HepG2 (cell line): ENCODE results near the gene TCP11L1.

Experiments
- ATM ChIP-seq: fragments of 450-650 bp; IDR thresholded peaks from 2 replicates; pipeline ENCODE4 v1.7.1; 2017; ENCODE audit warnings: mild to moderate bottlenecking, borderline replicate concordance
- POLR2A ChIP-seq, 2 experiments: IDR thresholded peaks; 2 replicates each; pipeline ENCODE4 v1.6.1; 2011; ENCODE audit warnings: low read depth in 2 of 2, low read length in 2 of 2, mild to moderate bottlenecking in 1 of 2, moderate library complexity in 1 of 2; ENCODE audit not compliant: insufficient read depth in 1 of 2
- TF ChIP-seq, protein P1 (sequence below): sonication (generic); formaldehyde crosslinking; IDR thresholded peaks from 2 replicates; pipeline ENCODE4 v1.8.1; 2023; ENCODE audit warnings: mild to moderate bottlenecking, inconsistent platforms, moderate library complexity, missing genetic modification reagents, borderline replicate concordance
- TF ChIP-seq, protein P2 (sequence below): sonication (generic); formaldehyde crosslinking; IDR thresholded peaks from 2 replicates; pipeline ENCODE4 v1.5.0; 2020; ENCODE audit warnings: mild to moderate bottlenecking, missing genetic modification reagents, moderate library complexity
- TF ChIP-seq, protein P3 (sequence below): sonication (generic); formaldehyde crosslinking; IDR thresholded peaks from 2 replicates; pipeline ENCODE4 v1.5.1; 2020; ENCODE audit warnings: mild to moderate bottlenecking, missing genetic modification reagents, borderline replicate concordance

DNA sequence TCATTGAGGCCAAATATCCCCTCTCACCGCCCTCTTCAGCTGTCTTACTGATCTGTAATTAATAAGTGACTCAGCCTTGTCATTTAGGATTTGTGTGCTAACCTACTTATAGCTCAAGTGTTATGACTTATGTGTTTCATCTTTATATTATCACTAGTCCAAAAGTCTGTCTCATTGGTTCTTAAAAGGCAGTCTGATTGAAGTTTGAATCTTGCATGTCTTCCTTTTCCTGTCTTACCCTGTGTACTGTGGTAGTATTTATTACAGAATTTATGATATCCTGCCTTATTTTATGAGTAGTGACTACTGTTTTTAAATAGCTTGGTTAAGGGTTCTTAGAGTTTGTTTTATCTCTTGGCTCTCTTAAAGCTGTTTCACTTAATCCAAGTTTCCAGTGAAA lies 17.4 kb upstream of the TCP11L1 start:
- TF ChIP-seq, protein P1, sequence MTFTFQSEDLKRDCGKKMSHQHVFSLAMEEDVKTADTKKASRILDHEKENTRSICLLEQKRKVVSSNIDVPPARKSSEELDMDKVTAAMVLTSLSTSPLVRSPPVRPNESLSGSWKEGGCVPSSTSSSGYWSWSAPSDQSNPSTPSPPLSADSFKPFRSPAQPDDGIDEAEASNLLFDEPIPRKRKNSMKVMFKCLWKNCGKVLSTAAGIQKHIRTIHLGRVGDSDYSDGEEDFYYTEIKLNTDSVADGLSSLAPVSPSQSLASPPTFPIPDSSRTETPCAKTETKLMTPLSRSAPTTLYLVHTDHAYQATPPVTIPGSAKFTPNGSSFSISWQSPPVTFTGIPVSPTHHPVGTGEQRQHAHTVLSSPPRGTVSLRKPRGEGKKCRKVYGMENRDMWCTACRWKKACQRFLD, result no peak
- no peak for TF ChIP-seq POLR2A (IDR thresholded peaks at IDR 0.05; ENCODE audit: insufficient read depth in 1 of 2, low read depth in 2 of 2, low read length in 2 of 2)
- no peak for TF ChIP-seq ATM
- TF ChIP-seq, protein P2, sequence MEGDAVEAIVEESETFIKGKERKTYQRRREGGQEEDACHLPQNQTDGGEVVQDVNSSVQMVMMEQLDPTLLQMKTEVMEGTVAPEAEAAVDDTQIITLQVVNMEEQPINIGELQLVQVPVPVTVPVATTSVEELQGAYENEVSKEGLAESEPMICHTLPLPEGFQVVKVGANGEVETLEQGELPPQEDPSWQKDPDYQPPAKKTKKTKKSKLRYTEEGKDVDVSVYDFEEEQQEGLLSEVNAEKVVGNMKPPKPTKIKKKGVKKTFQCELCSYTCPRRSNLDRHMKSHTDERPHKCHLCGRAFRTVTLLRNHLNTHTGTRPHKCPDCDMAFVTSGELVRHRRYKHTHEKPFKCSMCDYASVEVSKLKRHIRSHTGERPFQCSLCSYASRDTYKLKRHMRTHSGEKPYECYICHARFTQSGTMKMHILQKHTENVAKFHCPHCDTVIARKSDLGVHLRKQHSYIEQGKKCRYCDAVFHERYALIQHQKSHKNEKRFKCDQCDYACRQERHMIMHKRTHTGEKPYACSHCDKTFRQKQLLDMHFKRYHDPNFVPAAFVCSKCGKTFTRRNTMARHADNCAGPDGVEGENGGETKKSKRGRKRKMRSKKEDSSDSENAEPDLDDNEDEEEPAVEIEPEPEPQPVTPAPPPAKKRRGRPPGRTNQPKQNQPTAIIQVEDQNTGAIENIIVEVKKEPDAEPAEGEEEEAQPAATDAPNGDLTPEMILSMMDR (CRISPR knock-in tag), result no peak
- TF ChIP-seq, protein P3, sequence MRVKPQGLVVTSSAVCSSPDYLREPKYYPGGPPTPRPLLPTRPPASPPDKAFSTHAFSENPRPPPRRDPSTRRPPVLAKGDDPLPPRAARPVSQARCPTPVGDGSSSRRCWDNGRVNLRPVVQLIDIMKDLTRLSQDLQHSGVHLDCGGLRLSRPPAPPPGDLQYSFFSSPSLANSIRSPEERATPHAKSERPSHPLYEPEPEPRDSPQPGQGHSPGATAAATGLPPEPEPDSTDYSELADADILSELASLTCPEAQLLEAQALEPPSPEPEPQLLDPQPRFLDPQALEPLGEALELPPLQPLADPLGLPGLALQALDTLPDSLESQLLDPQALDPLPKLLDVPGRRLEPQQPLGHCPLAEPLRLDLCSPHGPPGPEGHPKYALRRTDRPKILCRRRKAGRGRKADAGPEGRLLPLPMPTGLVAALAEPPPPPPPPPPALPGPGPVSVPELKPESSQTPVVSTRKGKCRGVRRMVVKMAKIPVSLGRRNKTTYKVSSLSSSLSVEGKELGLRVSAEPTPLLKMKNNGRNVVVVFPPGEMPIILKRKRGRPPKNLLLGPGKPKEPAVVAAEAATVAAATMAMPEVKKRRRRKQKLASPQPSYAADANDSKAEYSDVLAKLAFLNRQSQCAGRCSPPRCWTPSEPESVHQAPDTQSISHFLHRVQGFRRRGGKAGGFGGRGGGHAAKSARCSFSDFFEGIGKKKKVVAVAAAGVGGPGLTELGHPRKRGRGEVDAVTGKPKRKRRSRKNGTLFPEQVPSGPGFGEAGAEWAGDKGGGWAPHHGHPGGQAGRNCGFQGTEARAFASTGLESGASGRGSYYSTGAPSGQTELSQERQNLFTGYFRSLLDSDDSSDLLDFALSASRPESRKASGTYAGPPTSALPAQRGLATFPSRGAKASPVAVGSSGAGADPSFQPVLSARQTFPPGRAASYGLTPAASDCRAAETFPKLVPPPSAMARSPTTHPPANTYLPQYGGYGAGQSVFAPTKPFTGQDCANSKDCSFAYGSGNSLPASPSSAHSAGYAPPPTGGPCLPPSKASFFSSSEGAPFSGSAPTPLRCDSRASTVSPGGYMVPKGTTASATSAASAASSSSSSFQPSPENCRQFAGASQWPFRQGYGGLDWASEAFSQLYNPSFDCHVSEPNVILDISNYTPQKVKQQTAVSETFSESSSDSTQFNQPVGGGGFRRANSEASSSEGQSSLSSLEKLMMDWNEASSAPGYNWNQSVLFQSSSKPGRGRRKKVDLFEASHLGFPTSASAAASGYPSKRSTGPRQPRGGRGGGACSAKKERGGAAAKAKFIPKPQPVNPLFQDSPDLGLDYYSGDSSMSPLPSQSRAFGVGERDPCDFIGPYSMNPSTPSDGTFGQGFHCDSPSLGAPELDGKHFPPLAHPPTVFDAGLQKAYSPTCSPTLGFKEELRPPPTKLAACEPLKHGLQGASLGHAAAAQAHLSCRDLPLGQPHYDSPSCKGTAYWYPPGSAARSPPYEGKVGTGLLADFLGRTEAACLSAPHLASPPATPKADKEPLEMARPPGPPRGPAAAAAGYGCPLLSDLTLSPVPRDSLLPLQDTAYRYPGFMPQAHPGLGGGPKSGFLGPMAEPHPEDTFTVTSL (CRISPR knock-in tag), result no peak
